GM21529 (cell line): ENCODE data around the gene CYFIP1.

Source experiments
- ATAC-seq: cut with Tn5 transposase; IDR thresholded peaks from one replicate; pipeline ENCODE4 v1.9.1; 2021; ENCODE audit not compliant: unreplicated experiment

Gene CYFIP1

DNA sequence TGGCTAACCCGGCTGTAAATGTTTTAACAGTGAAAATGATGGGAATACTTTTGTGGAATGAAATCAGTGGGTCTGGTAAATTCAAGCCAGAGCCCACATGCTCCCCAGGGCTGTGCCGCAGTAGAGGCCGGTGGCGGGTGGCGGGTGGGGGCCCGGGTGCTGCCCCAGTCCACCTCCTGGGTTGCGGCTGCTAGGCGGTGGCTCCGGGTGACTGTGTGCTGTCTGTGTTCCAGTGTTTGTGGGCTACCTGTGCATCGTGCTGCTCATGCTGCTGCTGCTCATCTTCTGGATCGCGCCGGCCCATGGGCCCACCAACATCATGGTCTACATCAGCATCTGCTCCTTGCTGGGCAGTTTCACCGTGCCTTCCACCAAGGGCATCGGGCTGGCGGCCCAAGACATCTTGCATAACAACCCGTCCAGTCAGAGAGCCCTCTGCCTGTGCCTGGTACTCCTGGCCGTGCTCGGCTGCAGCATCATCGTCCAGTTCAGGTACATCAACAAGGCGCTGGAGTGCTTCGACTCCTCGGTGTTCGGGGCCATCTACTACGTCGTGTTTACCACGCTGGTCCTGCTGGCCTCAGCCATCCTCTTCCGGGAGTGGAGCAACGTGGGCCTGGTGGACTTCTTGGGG, 156.6 kb downstream of the CYFIP1 start:
- no peak for ATAC-seq

- ATAC-seq, result no peak
Observed at GRCh38 chr15:22819651-22820050, 160.5 kb downstream of the CYFIP1 start.
